ENCODE data around the gene PARD3. TPM values are rescaled to one million over a fixed set of nuclear protein-coding genes. Genes with fewer than 3 reads are reported as not detected.

PARD3 gene
- total RNA-seq, 1 donor from 2014 or later: 97.8 TPM

DNA sequence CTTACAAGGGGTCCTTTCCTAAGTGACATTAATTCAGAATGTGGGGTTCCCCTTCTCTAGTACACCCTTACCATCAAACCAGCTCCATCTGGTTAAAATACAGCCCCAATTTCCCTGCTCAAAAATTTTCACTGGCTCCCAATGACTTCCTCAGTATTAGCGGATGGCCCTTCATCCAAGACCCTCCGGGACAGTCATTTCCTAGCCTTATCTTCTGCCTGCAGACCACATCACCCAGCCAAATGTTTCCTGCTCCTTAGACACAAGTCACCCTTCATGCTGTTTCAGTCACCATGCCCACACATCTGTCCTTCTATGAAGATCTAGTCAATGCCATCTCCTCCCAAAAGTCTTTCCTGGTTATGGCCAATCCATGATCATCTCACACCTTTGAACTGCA lies 45.2 kb downstream of the PARD3 start:
- no peak for TF ChIP-seq CTCF (conservative IDR thresholded peaks at IDR 0.05; ENCODE audit: low read depth, low read length)
- H3K4me3 ChIP-seq (ENCODE audit: low read depth, low read length): no peak overlapping the region
- DNase-seq (ENCODE audit: low read depth): no peak

GRCh38 chr10:34768972-34769330 lies 46.1 kb downstream of the PARD3 start:
- DNase-seq (ENCODE audit: low read depth): no peak
- TF ChIP-seq CTCF (conservative IDR thresholded peaks at IDR 0.05; ENCODE audit: low read depth, low read length): no peak
- H3K4me3 ChIP-seq (ENCODE audit: low read depth, low read length): no peak overlapping the region

DNA sequence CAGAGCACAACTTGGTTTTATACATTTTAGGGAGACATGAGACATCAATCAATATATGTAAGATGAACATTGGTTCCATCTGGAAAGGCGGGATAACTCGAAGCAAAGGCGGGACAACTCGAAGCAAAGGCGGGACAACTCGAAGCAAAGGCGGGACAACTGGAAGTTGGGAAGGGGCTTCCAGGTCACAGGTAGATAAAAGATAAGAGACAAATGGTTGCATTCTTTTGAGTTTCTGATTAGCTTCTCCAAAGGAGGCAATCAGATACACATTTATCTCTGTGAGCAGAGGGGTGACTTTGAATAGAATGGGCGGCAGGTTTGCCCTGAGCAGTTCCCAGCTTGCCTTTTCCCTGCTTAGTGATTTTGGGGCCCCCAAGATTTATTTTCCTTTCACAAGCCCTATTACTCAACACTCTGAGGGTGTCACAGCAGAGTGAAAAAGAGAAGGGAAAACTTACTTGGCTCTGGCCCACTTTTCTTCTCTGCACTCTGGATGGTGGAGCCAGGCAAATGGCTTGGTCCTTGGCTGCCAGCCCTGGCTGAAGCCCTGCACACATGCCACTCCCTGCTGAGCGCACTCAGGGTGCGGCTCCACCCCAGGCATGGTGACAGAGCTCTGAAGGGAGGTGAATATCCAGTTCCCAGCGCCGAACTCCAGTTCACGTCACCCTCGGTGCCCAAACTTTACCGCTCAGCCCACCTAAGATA lies 46.7 kb downstream of the PARD3 start:
- H3K4me3 ChIP-seq (ENCODE audit: low read depth, low read length): no peak overlapping the region
- no peak for DNase-seq (ENCODE audit: low read depth)

DNA sequence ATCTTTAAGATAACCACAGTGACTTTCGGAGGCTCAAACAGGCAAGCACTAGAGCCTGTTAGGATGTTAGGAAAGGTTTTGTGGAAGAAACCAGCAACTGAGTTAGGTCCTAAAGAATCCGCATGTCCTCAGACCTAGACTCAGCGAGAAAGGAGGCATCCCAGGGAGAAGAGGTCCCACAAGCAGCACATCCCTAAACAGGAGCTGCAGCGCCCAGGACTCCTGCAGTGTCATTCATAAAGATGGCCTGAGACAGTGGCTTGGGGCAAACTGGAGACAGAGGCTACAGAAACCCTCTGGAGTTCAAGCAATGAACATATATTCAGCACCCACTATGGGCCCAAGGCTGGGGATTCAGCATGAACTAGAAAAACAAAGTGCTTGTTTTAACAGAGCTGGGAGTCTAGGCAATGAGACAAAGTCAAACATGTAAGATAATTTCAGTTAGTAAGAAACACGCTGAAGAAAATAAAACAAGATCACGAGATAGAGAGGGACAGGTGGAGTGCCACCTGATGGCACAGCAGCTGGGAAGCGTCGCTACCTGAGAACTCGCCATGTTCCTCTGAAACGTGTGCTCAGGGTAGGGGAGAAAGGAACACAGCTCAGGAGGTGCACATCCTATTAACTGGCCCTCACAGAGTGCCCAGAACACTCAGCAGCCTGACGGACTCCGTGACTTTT lies 48.1 kb downstream of the PARD3 start:
- DNase-seq (ENCODE audit: low read depth): no peak
- no peak overlapping the region for H3K4me3 ChIP-seq (ENCODE audit: low read depth, low read length)
- TF ChIP-seq CTCF (conservative IDR thresholded peaks at IDR 0.05; ENCODE audit: low read depth, low read length): no peak

More for the DNA sequence above, 46.7 kb downstream of the PARD3 start:
- no peak for TF ChIP-seq CTCF (conservative IDR thresholded peaks at IDR 0.05; ENCODE audit: low read depth, low read length)

- TF ChIP-seq CTCF (conservative IDR thresholded peaks at IDR 0.05; ENCODE audit: low read depth, low read length): no peak
- DNase-seq (ENCODE audit: low read depth): no peak
- H3K4me3 ChIP-seq (ENCODE audit: low read depth, low read length): no peak overlapping the region
Observed at GRCh38 chr10:34766266-34766600, 48.9 kb downstream of the PARD3 start.

- H3K4me3 ChIP-seq (ENCODE audit: low read depth, low read length): no peak overlapping the region
- no peak for DNase-seq (ENCODE audit: low read depth)
- no peak for TF ChIP-seq CTCF (conservative IDR thresholded peaks at IDR 0.05; ENCODE audit: low read depth, low read length)
Observed at GRCh38 chr10:34764472-34764946, 50.6 kb downstream of the PARD3 start.
